Adrenal gland (tissue), 12 donors: ENCODE measurements around the gene MKI67. TPM values are rescaled to one million over a fixed set of nuclear protein-coding genes. Genes with fewer than 3 reads are reported as not detected.

ENCODE experiments used
- DNase-seq, 7 donors: peaks; one replicate each; pipeline ENCODE4 v3.0.0-alpha.2; 2019 to 2020
- H3K27ac ChIP-seq, 5 donors: fragments of 200-600 bp; sonication (generic) in 4 of 5; 1 replicate in 3 of 5; 2 replicates in 2 of 5; pipeline versions ENCODE4 v1.5.1 to v1.8.0; 2016 to 2020; ENCODE audit warnings: mild to moderate bottlenecking in 1 of 5
- H3K27me3 ChIP-seq: fragments of 200-600 bp; 2 replicates; pipeline ENCODE4 v1.8.0; 2021
- H3K36me3 ChIP-seq, 2 donors: fragments of 200-600 bp; replicated peaks in 1 of 2; 1 replicate in 1 of 2; 2 replicates in 1 of 2; pipeline versions ENCODE4 v1.5.1 to v1.8.0; 2018 to 2022
- H3K4me1 ChIP-seq, 2 donors: fragments of 200-600 bp; replicated peaks in 1 of 2; 1 replicate in 1 of 2; 2 replicates in 1 of 2; pipeline versions ENCODE4 v1.5.1 to v1.8.0; 2018 to 2021
- H3K4me3 ChIP-seq, 4 donors: fragments of 200-600 bp; sonication (generic) in 3 of 4; one replicate each; pipeline ENCODE4 v1.5.1; 2016 to 2018
- H3K9me3 ChIP-seq, 3 donors: fragments of 200-600 bp; sonication (generic) in 1 of 3; replicated peaks in 1 of 3; 1 replicate in 2 of 3; 2 replicates in 1 of 3; pipeline versions ENCODE4 v1.5.1 to v1.8.0; 2016 to 2021
- POLR2A ChIP-seq, 2 donors: fragments of 450-650 bp; IDR thresholded peaks; one replicate each; pipeline ENCODE4 v1.6.1; 2017; ENCODE audit warnings: antibody characterized with exemption in 2 of 2, mild to moderate bottlenecking in 2 of 2, moderate library complexity in 1 of 2
- WGBS, 4 donors: extraction: QIAGEN DNeasy Blood & Tissue Kit in 2 of 4; methylation state at CpG; one replicate each; pipeline versions ENCODE4 v1.1.5 to v1.1.7; 2013 to 2017; 5-methylcytosine and 5-hydroxymethylcytosine counted together
- intact Hi-C, 2 donors: fragments of 100-400 bp; cut with DNase I; formaldehyde crosslinking; loops; one replicate each; pipeline versions ENCODE4 v1.14.1 to v1.15.0; 2022 to 2023
- polyA plus RNA-seq, 3 donors: library from polyadenylated mRNA; stranded (reverse); fragments of 200-250 nt in 2 of 3; fragments of 350-450 nt in 1 of 3; fragmentation: Illumina TruSeq in 1 of 3; extraction: RNeasy Lipid Tissue Mini Kit (QIAGEN cat#74804) in 1 of 3; gene quantifications; one replicate each; pipeline ENCODE4 v1.2.3, GENCODE V29; 2013 to 2014
- total RNA-seq, 9 donors: library from RNA; depleted of rRNA in 4 of 9; stranded (reverse); fragments of >200 nt in 4 of 9; fragments of 120-200 nt in 1 of 9; fragmentation: NEBNext Ultra II Directional in 1 of 9; extraction: Animal tissue kit (Norgen Biotek cat#: 25700) in 1 of 9; gene quantifications; one replicate each; pipeline versions ENCODE4 v1.1.0 to v1.2.4, GENCODE V29; 2013 to 2023
- TF ChIP-seq, protein P1 (sequence below), 6 experiments: fragments of 450-650 bp in 4 of 6; fragments of 200-600 bp in 2 of 6; sonication (generic) in 1 of 6; IDR thresholded peaks; 1 replicate in 5 of 6; 2 replicates in 1 of 6; pipeline versions ENCODE4 v1.5.1 to v1.8.0; 2016 to 2021; ENCODE audit warnings: antibody characterized with exemption in 6 of 6, mild to moderate bottlenecking in 2 of 6, moderate library complexity in 1 of 6
- donor health status: healthy with polysubstance abuse.
- donor health status: Bipolar disorder and iron deficiency.
- donor health status: DM: yes; HTN: yes; CAD: no.
- donor health status: DM: no; HTN: no; CAD: no.
- donor health status: DM: no; HTN: no; CAD: no.
- donor health status: DM: yes; HTN: yes; CAD: no.

MKI67 gene
- total and polyA plus RNA-seq, 12 donors = 0.30 to 16.8 (median 3.0) TPM

GRCh38 chr10:128070161-128070560, 56.1 kb downstream of the MKI67 start:
- DNase-seq = peak in 1 of 7 donors; percentile 18
- TF ChIP-seq, protein P1, sequence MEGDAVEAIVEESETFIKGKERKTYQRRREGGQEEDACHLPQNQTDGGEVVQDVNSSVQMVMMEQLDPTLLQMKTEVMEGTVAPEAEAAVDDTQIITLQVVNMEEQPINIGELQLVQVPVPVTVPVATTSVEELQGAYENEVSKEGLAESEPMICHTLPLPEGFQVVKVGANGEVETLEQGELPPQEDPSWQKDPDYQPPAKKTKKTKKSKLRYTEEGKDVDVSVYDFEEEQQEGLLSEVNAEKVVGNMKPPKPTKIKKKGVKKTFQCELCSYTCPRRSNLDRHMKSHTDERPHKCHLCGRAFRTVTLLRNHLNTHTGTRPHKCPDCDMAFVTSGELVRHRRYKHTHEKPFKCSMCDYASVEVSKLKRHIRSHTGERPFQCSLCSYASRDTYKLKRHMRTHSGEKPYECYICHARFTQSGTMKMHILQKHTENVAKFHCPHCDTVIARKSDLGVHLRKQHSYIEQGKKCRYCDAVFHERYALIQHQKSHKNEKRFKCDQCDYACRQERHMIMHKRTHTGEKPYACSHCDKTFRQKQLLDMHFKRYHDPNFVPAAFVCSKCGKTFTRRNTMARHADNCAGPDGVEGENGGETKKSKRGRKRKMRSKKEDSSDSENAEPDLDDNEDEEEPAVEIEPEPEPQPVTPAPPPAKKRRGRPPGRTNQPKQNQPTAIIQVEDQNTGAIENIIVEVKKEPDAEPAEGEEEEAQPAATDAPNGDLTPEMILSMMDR (IDR thresholded peaks at IDR 0.05) = no peak
- no peak for TF ChIP-seq POLR2A (IDR thresholded peaks at IDR 0.05)
- Histone ChIP-seq H3K4me3 (no peak overlapping the region), H3K36me3 (peaks cover 0 to 77% of the 10 kb centered on the region in 2 donors), H3K27me3 (no peaks in the 10 kb centered on the region), H3K4me1 (peaks cover 0 to under 1% of the 10 kb centered on the region in 2 donors), H3K27ac (no peak overlapping the region), H3K9me3 (no peaks in the 10 kb centered on the region)
- intact Hi-C loops = loop anchor here in 1 of 2 donors (10.0 kb wide), 1 partner anchor 55 kb away; no protein-coding TSS in a partner anchor
- 81 to 93% (median 85%) methylated on average over 4 to 10 of the region's 10 CpGs for WGBS, 4 donors

DNA sequence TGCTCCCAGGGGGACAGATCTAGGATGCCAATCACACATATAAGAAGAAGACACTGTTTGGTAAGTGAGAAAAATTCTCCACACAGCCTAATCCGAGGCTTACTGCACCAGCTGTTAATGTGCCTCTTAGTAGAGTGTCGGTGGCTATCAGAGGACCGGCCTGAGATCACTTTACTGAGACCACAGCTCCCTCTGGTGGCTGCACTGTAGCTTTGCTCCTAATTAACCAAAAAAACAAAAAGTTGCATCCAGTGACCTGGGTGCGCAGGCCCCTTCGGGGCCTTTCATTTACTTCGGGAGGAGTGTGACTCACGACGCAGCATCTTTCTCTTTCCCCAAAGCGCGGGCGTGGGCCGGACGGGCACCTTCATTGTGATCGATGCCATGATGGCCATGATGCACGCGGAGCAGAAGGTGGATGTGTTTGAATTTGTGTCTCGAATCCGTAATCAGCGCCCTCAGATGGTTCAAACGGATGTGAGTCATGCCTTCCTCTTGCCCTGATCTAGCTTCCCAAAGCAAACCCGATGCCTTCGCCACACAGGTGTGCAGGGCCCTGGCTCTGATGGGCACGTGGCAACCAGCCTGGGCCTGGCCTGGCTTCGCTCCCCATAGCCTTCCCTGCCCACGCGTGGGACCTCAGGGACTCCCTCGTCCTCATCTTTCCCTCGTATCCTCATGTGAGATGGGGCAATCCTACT, 56.7 kb downstream of the MKI67 start:
- no peaks in the 10 kb centered on the region for H3K27me3 ChIP-seq
- DNase-seq = peak; percentile 69 to 84 (median 70)
- H3K4me1 ChIP-seq = peaks cover 0 to 7% of the 10 kb centered on the region in 2 donors
- H3K27ac ChIP-seq = no peak overlapping the region
- H3K4me3 ChIP-seq = no peak overlapping the region
- intact Hi-C loops = loop anchor here (2.0 to 10.0 kb wide), 4 partner anchors 33 to 162 kb away; partner anchors contain the start of gene PTPRE (in 2 of the 2)
- WGBS, 4 donors = 29 to 44% (median 43%) methylated on average over 14 to 28 of the region's 28 CpGs
- TF ChIP-seq, protein P1 (IDR thresholded peaks at IDR 0.05) = peak; percentile 76 to 88 (median 84)
- TF ChIP-seq POLR2A (IDR thresholded peaks at IDR 0.05) = no peak
- no peaks in the 10 kb centered on the region for H3K9me3 ChIP-seq
- peaks cover 0 to 70% of the 10 kb centered on the region in 2 donors for H3K36me3 ChIP-seq

DNA sequence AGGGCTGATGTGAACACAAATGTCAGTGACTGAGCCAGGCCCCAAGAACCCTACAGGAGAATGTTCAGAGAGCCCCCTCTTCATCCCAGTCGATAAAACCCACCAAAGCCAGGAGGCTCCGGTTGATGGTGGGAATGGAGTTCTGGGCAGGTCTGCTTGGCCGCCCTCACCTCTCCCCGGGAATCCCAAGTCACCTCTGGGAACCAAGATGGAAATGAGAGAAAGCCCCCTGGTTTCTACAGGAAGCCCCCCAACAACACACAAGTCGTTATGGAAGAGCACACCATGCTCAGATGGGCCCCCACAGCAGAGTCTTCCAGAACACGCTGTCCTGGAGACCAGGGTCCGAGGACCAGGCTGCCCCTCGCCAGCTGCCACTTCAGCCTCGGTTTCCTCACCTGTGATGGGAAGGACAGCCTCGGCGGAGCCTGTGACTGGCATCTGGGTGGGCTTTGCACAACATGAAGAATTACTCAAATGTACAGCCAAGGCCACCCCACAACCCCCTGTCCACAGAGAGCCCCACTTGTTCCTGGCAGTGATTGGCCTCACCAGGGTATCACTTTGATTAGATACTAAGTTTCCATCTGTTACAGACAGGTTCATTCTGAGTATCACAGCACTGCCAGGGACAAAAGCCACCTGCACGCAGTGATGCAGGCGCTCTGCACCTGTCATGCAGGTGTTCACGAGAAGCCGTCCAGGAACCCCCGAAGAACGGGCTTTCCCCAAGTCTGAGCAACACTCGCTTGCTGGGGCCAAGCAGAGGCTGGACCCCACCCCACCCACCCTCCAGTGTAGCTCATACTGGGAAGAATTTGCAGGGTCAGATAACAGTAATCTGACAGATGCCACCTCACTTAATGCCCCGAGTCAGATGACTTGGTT, 57.6 kb downstream of the MKI67 start:
- DNase-seq = no peak
- TF ChIP-seq, protein P1 (IDR thresholded peaks at IDR 0.05) = no peak
- no peak for TF ChIP-seq POLR2A (IDR thresholded peaks at IDR 0.05)
- Histone ChIP-seq H3K36me3 (peaks cover 0 to 64% of the 10 kb centered on the region in 2 donors), H3K4me1 (peaks cover 4 to 15% of the 10 kb centered on the region in 2 donors), H3K9me3 (no peaks in the 10 kb centered on the region), H3K27me3 (no peaks in the 10 kb centered on the region), H3K4me3 (no peak overlapping the region), H3K27ac (no peak overlapping the region)
- 85 to 92% (median 91%) methylated on average over 16 to 19 of the region's 19 CpGs for WGBS, 4 donors
- intact Hi-C loops = loop anchor here (2.0 to 5.0 kb wide), 3 partner anchors 32 to 161 kb away; partner anchors contain the start of gene PTPRE (in 2 of the 2)
